BLaER1 (cell line): ENCODE data around the gene GHDC.

ENCODE experiments used
- H3K27ac ChIP-seq: shearing (Covaris generic); formaldehyde crosslinking; 2 replicates; pipeline ENCODE4 v1.8.1; 2022
- H3K27me3 ChIP-seq: shearing (Covaris generic); formaldehyde crosslinking; 2 replicates; pipeline ENCODE4 v1.8.1; 2022
- H3K36me3 ChIP-seq: shearing (Covaris generic); formaldehyde crosslinking; 2 replicates; pipeline ENCODE4 v1.8.1; 2022
- H3K4me1 ChIP-seq: shearing (Covaris generic); formaldehyde crosslinking; 2 replicates; pipeline ENCODE4 v1.8.1; 2022
- H3K4me2 ChIP-seq: shearing (Covaris generic); formaldehyde crosslinking; 2 replicates; pipeline ENCODE4 v1.8.1; 2022
- H3K4me3 ChIP-seq: shearing (Covaris generic); formaldehyde crosslinking; 2 replicates; pipeline ENCODE4 v1.8.1; 2022
- H3K9ac ChIP-seq: shearing (Covaris generic); formaldehyde crosslinking; 2 replicates; pipeline ENCODE4 v1.8.1; 2022
- H3K9me3 ChIP-seq: shearing (Covaris generic); formaldehyde crosslinking; 2 replicates; pipeline ENCODE4 v1.8.1; 2022
- H4K20me1 ChIP-seq: shearing (Covaris generic); formaldehyde crosslinking; 2 replicates; pipeline ENCODE4 v1.8.1; 2022
- Cebpa-rat ChIP-seq: shearing (Covaris generic); IDR thresholded peaks from 2 replicates; pipeline ENCODE4 v1.8.1; 2022

GHDC gene

DNA sequence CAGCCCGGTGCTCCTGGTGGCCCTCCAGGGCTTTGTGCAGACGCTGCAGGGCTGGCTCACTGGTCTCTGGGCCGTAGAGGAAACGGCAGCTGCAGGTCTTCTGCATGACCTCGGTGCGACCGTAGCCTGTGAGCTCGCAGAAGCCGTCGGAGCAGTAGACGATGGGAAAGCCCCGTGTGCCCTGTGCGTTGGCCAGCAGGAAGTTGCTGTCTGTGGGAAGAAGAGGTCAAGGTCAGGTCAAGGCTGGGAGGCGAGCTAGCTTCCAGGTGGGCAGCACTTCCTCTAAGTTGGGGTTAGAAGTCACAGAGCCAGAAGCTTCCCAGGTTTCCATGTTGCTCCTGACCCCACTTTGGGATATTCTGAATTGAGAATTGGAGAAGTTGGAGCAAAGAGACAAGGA is 15.5 kb downstream of the GHDC start:
- Histone ChIP-seq H3K9ac (no peak overlapping the region), H3K27me3 (peaks cover 60% of the 10 kb centered on the region), H3K27ac (no peak overlapping the region), H3K4me2 (no peak overlapping the region), H3K4me1 (peaks cover 35% of the 10 kb centered on the region), H3K4me3 (no peak overlapping the region), H3K9me3 (no peaks in the 10 kb centered on the region), H3K36me3 (no peaks in the 10 kb centered on the region), H4K20me1 (peaks cover 11% of the 10 kb centered on the region; the same call in 1 of the 2 replicates)
- TF ChIP-seq Cebpa-rat: no peak

DNA sequence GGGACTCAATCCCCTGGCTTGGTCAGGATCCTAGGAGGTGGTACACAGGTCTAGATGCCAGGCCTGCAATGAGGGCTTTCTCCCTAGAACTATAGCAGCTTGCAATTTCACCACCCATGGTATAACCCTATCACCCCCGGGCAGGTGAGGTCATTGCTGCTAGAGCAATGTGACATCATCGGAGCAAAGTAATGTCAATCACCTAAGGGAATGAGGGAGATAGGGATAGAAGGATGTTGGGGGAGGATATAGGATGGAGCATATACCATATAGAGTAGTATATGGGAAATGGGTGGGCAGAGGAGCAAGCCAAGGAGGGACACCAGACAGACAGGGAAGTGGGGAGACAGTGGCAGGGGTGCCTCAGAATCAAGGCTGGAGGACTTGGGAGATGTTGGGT is 16.6 kb downstream of the GHDC start:
- no peaks in the 10 kb centered on the region for H3K36me3 ChIP-seq
- H3K4me2 ChIP-seq: no peak overlapping the region
- no peak overlapping the region for H3K4me3 ChIP-seq
- H3K4me1 ChIP-seq: peaks cover 24% of the 10 kb centered on the region
- H3K9me3 ChIP-seq: no peaks in the 10 kb centered on the region
- no peak overlapping the region for H3K9ac ChIP-seq
- no peak overlapping the region for H3K27ac ChIP-seq
- TF ChIP-seq Cebpa-rat: no peak
- peaks cover 11% of the 10 kb centered on the region; the same call in 1 of the 2 replicates for H4K20me1 ChIP-seq
- H3K27me3 ChIP-seq: peaks cover 49% of the 10 kb centered on the region

DNA sequence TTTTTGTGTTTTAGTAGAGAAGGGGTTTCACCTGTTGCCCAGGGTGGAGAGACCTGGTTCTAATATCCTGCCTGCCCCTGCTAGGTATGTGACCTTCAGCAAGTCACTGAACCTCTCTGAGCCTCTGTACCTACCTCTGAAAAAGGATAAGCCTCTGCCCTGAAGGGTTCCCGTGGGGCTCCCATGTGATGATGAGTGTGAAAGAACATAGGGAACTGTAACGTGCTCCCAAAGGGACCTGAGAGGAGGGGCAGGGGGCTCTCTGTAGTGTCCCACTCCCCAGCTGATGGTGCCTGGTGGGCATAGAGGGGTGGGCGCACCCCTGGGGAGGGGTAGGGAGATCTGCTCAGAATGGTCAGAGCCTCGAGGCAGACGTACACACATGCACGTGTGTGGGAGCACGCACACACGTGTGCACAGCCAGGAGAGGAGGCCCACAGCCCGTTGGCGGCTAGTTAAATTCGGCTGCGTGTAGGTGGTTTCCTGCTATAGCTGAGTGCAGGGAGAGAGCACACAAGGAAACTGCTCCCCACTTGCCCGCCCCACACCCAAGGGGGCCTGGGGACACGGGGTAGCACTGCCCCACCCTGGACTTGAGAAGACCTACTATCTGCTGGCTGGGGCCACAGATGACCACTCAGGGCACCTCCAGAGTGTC is 20.0 kb downstream of the GHDC start:
- no peak overlapping the region for H3K27ac ChIP-seq
- H3K27me3 ChIP-seq: peaks cover 15% of the 10 kb centered on the region
- H3K4me1 ChIP-seq: peaks cover 6% of the 10 kb centered on the region; the same call in 1 of the 2 replicates
- H3K4me3 ChIP-seq: no peak overlapping the region
- H3K36me3 ChIP-seq: no peaks in the 10 kb centered on the region
- H3K9me3 ChIP-seq: no peaks in the 10 kb centered on the region
- 0 out of 2 replicates have a peak overlapping the region, but pooled peaks have one; percentile 8 for H3K4me2 ChIP-seq
- H4K20me1 ChIP-seq: no peaks in the 10 kb centered on the region
- no peak overlapping the region for H3K9ac ChIP-seq
- TF ChIP-seq Cebpa-rat: no peak

DNA sequence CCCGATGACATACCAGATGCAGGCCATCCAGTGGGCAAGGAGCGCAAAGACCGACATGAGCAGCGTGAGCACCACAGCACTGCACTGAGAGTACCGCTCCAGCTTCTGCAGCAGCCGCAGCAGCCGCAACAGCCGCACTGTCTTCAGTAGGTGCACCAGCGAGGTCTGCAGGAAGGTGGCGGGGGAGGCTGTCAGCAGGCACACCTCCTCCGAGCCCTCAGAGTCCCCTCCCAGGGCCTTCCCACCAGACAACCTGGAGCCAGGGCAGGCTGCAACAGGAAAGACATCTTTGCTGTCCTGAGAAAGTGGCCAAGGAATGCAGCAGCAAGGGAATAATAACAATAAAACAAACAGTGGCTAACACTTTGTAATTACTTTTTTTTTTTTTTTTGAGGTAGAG is 22.5 kb downstream of the GHDC start:
- H3K27ac ChIP-seq: no peak overlapping the region
- no peak overlapping the region for H3K4me3 ChIP-seq
- no peaks in the 10 kb centered on the region for H3K36me3 ChIP-seq
- peaks cover 6% of the 10 kb centered on the region; the same call in 1 of the 2 replicates for H3K4me1 ChIP-seq
- H3K9ac ChIP-seq: no peak overlapping the region
- no peak overlapping the region for H3K4me2 ChIP-seq
- H3K9me3 ChIP-seq: no peaks in the 10 kb centered on the region
- no peaks in the 10 kb centered on the region for H3K27me3 ChIP-seq
- H4K20me1 ChIP-seq: no peaks in the 10 kb centered on the region
- TF ChIP-seq Cebpa-rat: no peak

DNA sequence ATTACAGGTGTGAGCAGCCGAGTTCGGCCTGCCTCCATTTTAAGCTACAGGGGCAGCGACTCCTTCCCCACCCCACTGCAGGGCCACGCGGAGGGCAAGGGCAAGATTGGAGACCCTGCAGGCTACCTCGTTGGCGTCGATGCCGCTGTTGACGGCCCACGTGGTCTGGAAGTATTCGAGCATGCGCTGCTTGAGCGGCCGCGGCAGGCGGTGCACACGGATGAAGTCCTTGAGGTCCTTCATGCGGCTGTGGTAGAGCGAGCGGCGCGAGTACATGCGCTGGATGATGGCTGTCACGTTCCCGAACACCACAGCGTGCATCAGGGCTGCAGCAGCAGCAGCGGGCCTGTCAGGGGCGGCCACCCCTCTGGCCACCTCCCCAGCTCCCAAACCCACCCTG is 24.9 kb downstream of the GHDC start:
- no peaks in the 10 kb centered on the region for H3K36me3 ChIP-seq
- H4K20me1 ChIP-seq: no peaks in the 10 kb centered on the region
- no peak overlapping the region for H3K4me2 ChIP-seq
- H3K27me3 ChIP-seq: no peaks in the 10 kb centered on the region
- no peak overlapping the region for H3K27ac ChIP-seq
- no peak overlapping the region for H3K4me3 ChIP-seq
- H3K4me1 ChIP-seq: peaks cover 4% of the 10 kb centered on the region; the same call in 1 of the 2 replicates
- no peak for TF ChIP-seq Cebpa-rat
- H3K9me3 ChIP-seq: no peaks in the 10 kb centered on the region
- H3K9ac ChIP-seq: no peak overlapping the region

DNA sequence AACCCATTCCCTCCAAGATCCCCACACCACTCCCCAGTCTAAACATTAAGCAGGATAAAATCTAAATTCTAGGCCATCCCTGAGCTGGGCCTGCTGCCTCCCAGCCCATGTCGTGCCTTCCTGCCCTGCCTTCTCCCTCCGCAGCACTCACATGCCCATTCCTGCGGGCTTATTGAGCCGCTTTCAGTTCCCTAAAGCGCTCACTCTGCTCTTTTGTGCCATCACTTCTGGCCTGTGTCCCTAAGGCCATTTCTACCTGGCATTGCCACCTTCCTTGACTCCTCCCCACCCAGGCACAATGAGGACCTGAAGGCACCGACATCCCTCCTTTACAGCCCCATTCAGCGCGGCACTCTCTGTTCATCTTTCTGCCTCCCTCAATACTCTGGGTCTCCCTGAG is 26.5 kb downstream of the GHDC start:
- no peak overlapping the region for H3K4me3 ChIP-seq
- H3K27me3 ChIP-seq: no peaks in the 10 kb centered on the region
- no peak overlapping the region for H3K4me2 ChIP-seq
- no peaks in the 10 kb centered on the region for H4K20me1 ChIP-seq
- no peaks in the 10 kb centered on the region for H3K4me1 ChIP-seq
- H3K9me3 ChIP-seq: no peaks in the 10 kb centered on the region
- TF ChIP-seq Cebpa-rat: no peak
- H3K9ac ChIP-seq: no peak overlapping the region
- H3K27ac ChIP-seq: no peak overlapping the region
- no peaks in the 10 kb centered on the region for H3K36me3 ChIP-seq

DNA sequence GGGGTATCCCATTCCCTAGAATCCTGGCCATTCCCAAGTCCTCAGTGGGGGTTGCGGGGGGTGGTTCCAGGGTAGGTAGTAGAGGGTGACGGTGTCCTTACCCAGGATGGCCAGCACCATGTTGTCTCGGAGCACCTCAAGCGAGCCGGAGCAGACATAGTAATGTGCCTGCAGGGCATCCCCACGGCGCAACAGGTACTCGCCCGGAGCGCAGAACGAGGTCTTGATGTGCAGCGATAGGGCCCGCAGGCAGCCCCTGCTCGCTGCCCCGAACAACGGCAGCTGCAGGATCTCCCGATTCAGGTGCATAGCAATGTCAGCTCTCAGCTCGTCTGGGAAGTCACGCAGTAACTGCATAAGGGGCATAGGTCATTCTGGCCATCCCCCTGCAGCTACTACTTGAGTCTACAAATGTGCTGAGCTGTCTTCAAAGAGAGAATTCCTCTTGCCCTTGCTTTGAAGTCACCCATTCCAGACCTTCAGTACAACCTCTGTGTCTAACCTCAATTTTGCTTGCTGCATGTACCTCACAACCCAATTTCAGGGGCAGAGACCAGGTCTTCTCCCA is 28.0 kb downstream of the GHDC start:
- no peak overlapping the region for H3K4me2 ChIP-seq
- H3K36me3 ChIP-seq: no peaks in the 10 kb centered on the region
- H3K27ac ChIP-seq: no peak overlapping the region
- no peaks in the 10 kb centered on the region for H3K27me3 ChIP-seq
- no peak overlapping the region for H3K9ac ChIP-seq
- peaks cover 11% of the 10 kb centered on the region for H3K4me1 ChIP-seq
- H3K4me3 ChIP-seq: no peak overlapping the region
- H3K9me3 ChIP-seq: no peaks in the 10 kb centered on the region
- H4K20me1 ChIP-seq: no peaks in the 10 kb centered on the region
- TF ChIP-seq Cebpa-rat: no peak

DNA sequence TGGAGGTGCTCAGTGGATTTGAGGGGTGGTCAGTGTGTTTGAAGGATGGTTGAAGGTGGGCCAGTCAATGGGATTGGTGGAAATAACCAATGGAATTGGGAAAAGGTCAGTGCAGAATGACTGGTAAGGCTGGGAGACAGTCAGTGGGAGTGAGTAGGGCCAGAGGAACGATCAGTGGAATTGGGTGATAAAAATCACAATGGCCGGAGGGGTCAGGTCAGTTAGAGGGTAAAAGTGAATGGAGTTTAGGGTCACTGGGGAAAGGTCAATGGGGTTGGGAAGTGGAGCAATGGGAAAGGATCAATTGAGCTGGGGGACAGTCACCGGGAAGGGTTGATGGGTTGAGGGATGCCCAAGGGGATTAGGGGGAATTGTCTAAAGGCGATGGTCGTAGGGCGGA is 28.5 kb downstream of the GHDC start:
- no peak overlapping the region for H3K9ac ChIP-seq
- no peaks in the 10 kb centered on the region for H3K9me3 ChIP-seq
- peaks cover 16% of the 10 kb centered on the region for H3K4me1 ChIP-seq
- no peak overlapping the region for H3K4me2 ChIP-seq
- H4K20me1 ChIP-seq: no peaks in the 10 kb centered on the region
- no peaks in the 10 kb centered on the region for H3K27me3 ChIP-seq
- no peak overlapping the region for H3K27ac ChIP-seq
- H3K4me3 ChIP-seq: no peak overlapping the region
- H3K36me3 ChIP-seq: no peaks in the 10 kb centered on the region
- no peak for TF ChIP-seq Cebpa-rat

DNA sequence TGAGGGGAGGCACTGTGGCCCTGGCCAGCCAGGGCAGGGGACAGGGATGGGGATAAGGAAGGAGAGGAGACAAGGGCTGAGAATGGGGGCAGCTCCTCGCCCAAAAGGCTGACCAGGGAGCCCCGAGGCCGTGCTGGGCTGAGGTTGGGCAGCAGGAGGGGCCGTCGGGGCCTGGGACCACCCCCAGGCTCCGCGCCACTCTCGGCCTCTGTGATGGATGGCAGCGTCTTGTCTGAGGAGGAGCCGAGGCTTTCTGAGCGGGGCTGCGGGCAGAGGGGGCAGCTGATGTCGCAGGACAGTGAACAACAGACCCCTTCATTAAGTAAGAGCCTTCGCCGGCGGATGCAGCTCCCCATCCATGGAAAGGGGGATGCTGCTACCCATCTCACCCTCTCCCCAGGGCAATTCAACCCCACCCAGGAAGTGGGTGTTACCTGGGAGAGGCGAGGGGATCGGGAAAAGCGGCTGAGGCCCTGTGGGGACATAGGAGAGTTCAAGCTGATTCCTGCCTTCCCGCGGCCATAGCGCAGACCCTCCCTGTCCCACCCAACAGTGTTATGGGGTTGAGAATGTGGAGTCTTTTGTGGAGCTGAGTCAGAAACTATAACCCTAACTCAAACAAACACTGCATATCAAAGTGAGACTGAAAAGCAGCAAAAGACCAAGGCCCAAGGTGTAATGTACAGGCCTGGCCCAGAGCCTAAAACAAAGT is 30.4 kb downstream of the GHDC start:
- Histone ChIP-seq H3K27ac (no peak overlapping the region), H3K4me3 (no peak overlapping the region), H3K36me3 (no peaks in the 10 kb centered on the region), H3K27me3 (no peaks in the 10 kb centered on the region), H3K9ac (no peak overlapping the region), H4K20me1 (no peaks in the 10 kb centered on the region), H3K9me3 (no peaks in the 10 kb centered on the region), H3K4me2 (no peak overlapping the region), H3K4me1 (peaks cover 33% of the 10 kb centered on the region)
- TF ChIP-seq Cebpa-rat: no peak

DNA sequence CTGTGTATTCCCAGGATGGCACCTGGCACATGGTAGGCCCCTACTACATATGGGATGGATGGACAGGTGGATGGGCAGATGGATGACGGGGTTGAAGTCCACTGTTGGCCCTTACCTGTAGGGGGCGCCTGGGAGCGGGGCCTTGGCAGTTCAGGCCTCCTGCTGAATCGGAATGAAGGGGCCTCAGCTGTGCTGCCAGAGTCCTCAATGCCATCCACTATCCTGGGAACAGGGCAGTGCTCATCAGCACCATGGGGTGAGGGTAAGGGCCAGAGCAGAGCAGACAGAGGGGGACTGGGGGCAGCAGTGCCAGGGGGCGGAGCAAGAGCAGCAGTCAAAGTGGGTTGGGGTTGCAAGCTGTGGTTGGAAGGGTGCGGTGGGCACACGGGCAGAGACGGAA is 31.2 kb downstream of the GHDC start:
- peaks cover 33% of the 10 kb centered on the region for H3K4me1 ChIP-seq
- no peaks in the 10 kb centered on the region for H3K36me3 ChIP-seq
- H4K20me1 ChIP-seq: no peaks in the 10 kb centered on the region
- no peaks in the 10 kb centered on the region for H3K9me3 ChIP-seq
- H3K27me3 ChIP-seq: no peaks in the 10 kb centered on the region
- H3K4me2 ChIP-seq: no peak overlapping the region
- H3K9ac ChIP-seq: no peak overlapping the region
- H3K4me3 ChIP-seq: no peak overlapping the region
- no peak overlapping the region for H3K27ac ChIP-seq
- TF ChIP-seq Cebpa-rat: no peak
